Fibroblast of villous mesenchyme (primary cell): ENCODE measurements around the gene TBKBP1. TPM values are rescaled to one million over a fixed set of nuclear protein-coding genes. Genes with fewer than 3 reads are reported as not detected.

ENCODE experiments used
- DNase-seq: peaks from one replicate; pipeline ENCODE4 v3.0.0-alpha.2; 2010; ENCODE audit warnings: low read depth
- H3K4me3 ChIP-seq: 2 replicates; pipeline ENCODE4 v1.5.1; 2011; ENCODE audit warnings: low read depth, mild to moderate bottlenecking, low read length
- small RNA-seq: library from RNA; depleted of rRNA; stranded (forward); fragments of <200 nt; gene quantifications from one replicate; pipeline ENCODE3, GENCODE V24; 2012
- total RNA-seq: library from RNA; depleted of rRNA; stranded (reverse); fragments of >200 nt; gene quantifications from 2 replicates; pipeline ENCODE4 v1.2.3, GENCODE V29; 2012
- TF ChIP-seq, protein P1 (sequence below): IDR thresholded peaks from 2 replicates; pipeline ENCODE4 v1.5.1; 2012; ENCODE audit warnings: low read depth, mild to moderate bottlenecking, low read length; ENCODE audit not compliant: insufficient read depth

The TBKBP1 gene
- total RNA-seq, 1 donor = 11.2 TPM

DNA sequence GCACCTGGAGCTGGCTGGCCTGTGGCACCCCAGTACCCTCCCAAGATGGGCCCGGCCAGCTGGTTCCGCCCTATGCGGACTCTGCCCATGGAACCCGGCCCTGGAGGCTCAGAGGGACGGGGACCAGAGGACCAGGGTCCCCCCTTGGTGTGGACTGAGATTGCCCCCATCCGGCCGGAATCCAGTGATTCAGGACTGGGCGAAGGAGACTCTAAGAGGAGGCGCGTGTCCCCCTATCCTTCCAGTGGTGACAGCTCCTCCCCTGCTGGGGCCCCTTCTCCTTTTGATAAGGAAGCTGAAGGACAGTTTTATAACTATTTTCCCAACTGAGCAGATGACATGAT, 51.0 kb downstream of the TBKBP1 start:
- DNase-seq = no peak
- TF ChIP-seq, protein P1, sequence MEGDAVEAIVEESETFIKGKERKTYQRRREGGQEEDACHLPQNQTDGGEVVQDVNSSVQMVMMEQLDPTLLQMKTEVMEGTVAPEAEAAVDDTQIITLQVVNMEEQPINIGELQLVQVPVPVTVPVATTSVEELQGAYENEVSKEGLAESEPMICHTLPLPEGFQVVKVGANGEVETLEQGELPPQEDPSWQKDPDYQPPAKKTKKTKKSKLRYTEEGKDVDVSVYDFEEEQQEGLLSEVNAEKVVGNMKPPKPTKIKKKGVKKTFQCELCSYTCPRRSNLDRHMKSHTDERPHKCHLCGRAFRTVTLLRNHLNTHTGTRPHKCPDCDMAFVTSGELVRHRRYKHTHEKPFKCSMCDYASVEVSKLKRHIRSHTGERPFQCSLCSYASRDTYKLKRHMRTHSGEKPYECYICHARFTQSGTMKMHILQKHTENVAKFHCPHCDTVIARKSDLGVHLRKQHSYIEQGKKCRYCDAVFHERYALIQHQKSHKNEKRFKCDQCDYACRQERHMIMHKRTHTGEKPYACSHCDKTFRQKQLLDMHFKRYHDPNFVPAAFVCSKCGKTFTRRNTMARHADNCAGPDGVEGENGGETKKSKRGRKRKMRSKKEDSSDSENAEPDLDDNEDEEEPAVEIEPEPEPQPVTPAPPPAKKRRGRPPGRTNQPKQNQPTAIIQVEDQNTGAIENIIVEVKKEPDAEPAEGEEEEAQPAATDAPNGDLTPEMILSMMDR = peak; percentile 24
- H3K4me3 ChIP-seq = no peak overlapping the region

DNA sequence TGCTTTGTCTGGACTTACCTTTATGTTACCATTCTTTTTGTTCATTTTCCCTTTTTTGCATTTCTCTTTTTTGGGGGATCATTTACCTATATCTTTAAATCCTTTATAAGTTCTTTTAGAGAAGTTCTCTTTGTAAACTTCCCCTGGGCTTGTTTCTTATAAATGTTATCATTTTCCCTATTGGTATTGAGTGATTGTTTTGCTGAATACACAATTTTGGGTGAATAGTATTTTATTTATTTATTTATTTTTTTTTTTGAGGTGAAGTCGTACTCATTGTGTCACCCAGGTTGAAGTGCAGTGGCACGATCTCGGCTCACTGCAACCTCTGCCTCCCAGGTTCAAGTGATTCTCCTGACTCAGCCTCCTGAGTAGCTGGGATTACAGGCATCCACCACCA, 57.5 kb downstream of the TBKBP1 start:
- H3K4me3 ChIP-seq = no peak overlapping the region
- DNase-seq = no peak
- TF ChIP-seq, protein P1 = no peak

DNA sequence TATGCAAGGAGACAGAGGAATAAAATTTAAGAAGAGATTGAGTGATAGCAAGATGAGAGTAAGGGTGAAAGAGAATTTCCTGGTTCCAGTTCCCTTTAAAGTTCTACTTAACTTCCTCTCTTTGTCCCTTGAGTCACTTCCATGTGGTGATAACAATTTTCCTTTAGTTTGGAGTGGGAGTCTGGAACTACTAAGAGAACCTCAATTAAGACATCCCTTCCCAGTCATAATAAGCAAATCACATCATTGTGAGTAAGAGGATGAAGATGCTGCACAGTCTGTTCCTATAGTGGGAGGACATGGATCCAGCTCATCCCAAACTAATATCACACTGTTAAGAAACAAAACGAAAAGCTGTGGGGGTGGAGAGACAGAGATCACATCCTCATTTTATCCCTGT, 63.4 kb downstream of the TBKBP1 start:
- TF ChIP-seq, protein P1 = no peak
- no peak overlapping the region for H3K4me3 ChIP-seq
- no peak for DNase-seq

DNA sequence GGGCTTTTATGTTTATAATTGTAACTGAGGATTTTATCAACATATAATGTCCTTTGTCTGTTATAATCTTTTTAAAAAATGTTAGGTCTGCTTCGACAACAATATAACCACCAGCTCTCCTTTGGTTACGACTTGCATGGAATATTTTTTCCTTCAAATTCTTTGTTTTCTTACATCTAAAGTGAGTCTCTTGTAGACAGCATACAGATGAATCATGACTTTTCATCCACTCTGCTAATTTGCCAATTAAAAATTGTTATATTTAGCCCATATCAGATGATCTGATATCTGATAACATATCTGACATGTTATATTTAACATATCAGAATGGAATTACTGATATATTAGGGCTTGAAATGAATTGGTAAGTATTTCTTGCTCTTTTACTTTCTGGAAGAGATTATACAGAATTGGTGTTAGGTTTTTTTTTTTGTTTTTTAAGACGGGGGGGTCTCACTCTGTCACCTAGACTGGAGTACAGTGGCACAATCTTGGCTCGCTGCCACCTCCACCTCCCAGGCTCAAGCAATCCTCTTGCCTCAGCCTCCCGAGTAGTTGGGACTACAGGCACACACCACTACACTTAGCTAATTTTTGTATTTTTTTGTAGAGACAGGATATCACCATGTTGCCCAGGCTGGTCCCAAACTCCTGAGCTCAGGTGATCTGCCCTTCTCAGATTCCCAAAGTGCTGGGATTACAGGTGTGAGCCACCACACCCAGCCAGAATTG, 66.6 kb downstream of the TBKBP1 start:
- DNase-seq = no peak
- TF ChIP-seq, protein P1 = no peak
- no peak overlapping the region for H3K4me3 ChIP-seq

Small RNAs within 50 kb of the gene (small RNA-seq; reads per million reads assigned to genes)
- gene AC015674.1 = not detected

Other genes starting within 250 kb of the TBKBP1 start
- gene NPEPPS, start 163.1 kb upstream of the TBKBP1 start, total RNA-seq = 95.0 and 148 TPM in 2 replicates
- 325 and 443 TPM in 2 replicates for gene KPNB1, start 44.2 kb upstream of the TBKBP1 start, total RNA-seq
- gene TBX21, start 39.1 kb downstream of the TBKBP1 start, total RNA-seq = not detected in 2 replicates
- gene OSBPL7, start 127.6 kb downstream of the TBKBP1 start, total RNA-seq = 6.9 and 13.5 TPM in 2 replicates
- 20.7 and 24.5 TPM in 2 replicates for gene MRPL10, start 137.4 kb downstream of the TBKBP1 start, total RNA-seq
- gene LRRC46, start 137.5 kb downstream of the TBKBP1 start, total RNA-seq = under 0.01 and 0.32 TPM in 2 replicates
- 25.0 and 33.2 TPM in 2 replicates for gene SCRN2, start 147.1 kb downstream of the TBKBP1 start, total RNA-seq
- under 0.01 TPM in 2 replicates for gene SP6, start 157.0 kb downstream of the TBKBP1 start, total RNA-seq
- 0.64 and 2.2 TPM in 2 replicates for gene SP2, start 202.1 kb downstream of the TBKBP1 start, total RNA-seq
- gene PNPO, start 247.4 kb downstream of the TBKBP1 start, total RNA-seq = 20.0 and 49.2 TPM in 2 replicates